HG03139 (cell line): ENCODE data around the gene HAGHL.
"Not testable (repeated sequence)": the region's sequence is repeated elsewhere in the genome, so short reads cannot be mapped to it uniquely, and the experiment has no call there.

Experiments
- ATAC-seq: cut with Tn5 transposase; IDR thresholded peaks from one replicate; pipeline ENCODE4 v1.9.1; 2021; ENCODE audit not compliant: unreplicated experiment

The HAGHL gene

DNA sequence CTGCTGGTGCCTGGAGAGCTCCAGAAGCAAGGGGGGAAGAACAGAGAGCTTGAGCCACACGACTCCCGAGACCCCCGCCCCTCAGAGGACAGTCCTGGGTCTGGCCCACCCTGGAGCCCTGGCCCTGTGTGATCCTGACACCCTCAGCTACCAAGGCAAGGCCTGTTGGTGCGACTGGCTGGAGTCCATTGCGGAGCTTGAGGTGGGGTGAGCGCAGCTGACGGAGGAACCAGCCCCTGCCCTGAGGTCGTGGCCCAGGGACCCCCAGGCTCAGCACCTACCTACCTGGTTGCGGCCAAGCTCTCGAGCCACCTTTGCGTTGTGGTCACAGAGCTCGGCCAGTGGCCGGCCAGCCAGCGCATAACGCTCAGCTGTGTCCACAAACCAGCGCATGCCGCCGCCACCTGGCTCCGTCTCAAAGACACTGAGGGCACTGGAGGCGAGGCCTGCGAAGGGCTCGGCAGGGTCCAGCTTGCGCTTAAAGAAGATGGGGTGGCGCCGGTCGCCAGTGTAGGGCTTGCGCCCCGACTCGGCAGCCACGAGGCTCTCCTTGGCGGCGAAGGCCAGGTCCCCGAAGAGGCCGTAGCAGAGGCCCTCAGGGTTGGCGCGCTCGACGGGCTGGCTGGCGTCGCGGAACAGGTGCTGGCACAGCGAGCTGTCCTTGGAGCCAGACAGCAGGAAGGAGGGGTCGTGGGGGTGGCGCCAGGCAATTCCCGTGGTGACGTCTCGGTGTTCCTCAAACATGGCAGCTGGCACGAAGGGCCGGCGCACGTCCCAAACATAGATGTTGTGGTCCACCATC is 40.2 kb upstream of the HAGHL start:
- no peak for ATAC-seq

DNA sequence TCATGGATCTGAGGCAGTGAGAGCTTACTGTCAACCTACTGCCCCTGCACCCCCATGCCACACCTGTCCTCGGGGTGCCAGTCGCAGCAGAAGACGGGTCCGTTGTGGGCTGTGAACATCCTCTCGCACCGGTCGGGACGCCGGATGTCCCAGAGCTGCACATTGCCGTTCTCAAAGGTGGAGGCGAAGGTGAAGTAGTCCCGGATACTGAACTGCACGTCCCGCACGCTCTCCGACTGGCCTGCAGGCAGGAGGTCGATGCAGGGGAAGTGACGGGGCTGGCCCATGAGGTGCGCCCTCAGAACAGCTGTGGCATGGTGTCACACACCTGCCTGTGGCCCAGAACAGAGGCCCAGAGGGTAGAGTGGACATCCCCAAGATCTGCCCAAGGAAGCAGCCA is 39.4 kb upstream of the HAGHL start:
- no peak for ATAC-seq

DNA sequence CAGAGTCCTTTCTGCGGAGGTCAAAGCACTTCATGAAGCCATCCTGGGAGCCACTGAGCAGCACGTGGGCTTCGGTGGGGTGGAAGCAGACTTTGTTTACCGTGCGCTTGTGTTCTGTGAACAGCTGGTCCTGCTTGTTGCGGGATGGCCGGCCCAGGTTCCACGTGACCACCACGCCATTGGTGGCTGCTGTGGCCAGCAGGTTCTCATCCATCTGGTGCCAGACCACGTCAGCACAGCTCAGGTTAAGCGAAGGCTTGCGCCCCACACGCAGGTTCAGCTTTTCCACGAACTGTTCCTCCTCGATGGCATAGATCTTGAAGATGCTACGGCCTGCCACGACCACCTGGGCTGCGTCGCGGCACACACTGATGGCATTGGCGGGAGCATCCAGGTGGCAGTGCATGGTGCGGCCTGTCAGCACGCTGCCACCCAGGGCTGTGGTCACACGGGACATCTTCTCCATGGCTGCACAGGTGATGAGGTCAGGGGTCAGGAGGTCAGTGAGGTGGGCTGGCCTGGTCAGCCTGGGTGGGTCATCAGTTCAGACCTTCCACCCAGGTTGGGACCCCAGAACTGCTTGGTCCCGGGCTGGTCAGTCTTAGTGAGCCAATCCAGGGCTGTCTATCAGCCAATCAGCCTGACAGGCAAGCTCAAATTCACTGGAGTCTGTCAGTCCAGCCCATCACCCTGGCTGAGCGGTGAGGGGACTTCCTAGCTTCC is 37.6 kb upstream of the HAGHL start:
- ATAC-seq, result no peak

DNA sequence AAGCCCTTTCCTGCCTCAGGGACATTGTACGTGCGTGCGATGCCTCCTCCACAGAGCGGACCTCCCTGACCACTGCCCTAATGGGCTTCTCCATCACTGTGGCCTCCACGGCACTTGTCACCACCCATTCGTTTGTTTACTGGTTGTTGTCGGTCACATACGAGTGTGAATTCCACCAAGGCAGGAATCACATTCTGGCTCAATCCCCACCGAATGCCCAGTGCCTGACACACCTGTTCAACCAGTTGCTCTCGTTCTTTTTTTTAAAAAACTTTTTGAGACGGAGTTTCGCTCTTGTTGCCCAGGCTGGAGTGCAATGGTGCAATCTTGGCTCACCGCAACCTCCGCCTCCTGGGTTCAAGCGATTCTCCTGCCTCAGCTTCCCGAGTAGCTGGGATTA is 35.7 kb upstream of the HAGHL start:
- ATAC-seq, result not testable (repeated sequence)

DNA sequence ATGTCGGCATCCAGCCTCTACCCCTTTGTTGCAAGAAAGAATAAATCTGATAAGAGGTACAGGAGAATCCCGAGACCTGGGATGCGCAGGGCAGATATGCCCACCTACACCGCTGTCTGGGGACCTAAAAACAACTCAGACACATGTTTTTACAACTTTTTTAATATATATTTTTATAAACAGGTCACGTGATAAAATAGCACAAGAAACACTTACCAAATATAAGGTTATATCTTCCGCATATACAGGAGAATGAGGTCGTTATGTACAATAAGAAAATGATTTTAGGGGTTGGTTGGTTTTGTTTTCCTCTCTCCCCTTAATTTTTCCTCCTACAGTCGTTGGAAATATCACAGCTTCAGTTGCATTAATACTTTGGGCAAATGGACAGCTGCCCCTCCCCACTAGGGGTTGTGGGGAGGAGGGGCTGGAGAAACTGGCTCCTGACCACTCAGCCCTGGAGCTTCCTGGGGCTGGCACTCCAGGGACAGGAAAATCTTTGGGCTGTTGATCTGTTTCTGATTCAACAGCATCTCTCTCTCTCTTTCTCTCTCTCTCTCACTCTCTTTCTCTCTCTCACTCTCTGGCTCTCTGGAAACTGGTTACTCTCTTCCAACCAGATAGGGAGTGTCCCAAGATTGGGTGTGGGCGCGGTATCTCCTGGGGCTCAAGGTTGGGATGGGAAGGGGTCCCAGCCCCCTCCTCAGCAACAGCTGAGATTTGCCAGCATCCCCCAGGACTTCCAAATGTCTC is 34.4 kb upstream of the HAGHL start:
- no peak for ATAC-seq

DNA sequence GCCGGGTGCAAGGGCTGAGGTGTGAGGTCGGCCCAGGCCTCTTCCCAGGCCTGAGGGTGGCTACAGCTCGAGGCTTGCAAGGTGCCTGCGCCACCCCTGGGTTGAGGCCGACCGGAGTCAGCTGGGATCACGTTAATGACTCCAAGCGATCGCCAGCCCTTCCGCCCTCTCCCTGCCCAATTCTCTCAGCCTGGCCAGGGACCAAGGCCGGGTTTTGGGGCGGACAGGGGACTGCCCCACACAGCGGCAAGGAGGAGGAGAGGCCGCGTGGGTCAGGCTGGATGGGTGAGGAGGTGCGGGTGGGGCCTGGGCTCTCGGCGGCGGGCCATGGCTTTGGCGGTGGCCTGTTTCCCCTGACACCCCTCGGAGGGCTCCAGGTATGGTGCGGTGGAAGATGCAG is 33.5 kb upstream of the HAGHL start:
- no peak for ATAC-seq

DNA sequence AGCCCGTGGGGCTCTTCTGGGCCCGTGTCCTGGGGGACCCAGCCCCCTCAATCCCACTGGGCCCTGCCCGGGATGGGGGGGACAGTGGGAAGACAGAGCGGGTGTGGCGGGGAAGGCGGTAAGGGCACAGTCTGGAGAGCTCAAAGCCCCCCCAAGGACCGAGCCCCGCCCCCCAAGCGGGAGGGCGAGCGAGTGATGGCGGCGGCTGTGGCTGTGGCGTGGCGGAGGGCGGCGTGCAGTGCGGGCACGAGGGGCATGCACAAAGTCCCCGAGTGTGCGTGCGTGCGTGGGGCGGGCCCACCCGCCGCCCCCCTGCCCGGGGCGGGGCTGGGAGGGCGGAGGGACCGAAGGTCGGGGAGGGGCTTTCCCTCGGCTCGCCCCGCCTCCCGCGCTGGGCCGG is 33.1 kb upstream of the HAGHL start:
- no peak for ATAC-seq

DNA sequence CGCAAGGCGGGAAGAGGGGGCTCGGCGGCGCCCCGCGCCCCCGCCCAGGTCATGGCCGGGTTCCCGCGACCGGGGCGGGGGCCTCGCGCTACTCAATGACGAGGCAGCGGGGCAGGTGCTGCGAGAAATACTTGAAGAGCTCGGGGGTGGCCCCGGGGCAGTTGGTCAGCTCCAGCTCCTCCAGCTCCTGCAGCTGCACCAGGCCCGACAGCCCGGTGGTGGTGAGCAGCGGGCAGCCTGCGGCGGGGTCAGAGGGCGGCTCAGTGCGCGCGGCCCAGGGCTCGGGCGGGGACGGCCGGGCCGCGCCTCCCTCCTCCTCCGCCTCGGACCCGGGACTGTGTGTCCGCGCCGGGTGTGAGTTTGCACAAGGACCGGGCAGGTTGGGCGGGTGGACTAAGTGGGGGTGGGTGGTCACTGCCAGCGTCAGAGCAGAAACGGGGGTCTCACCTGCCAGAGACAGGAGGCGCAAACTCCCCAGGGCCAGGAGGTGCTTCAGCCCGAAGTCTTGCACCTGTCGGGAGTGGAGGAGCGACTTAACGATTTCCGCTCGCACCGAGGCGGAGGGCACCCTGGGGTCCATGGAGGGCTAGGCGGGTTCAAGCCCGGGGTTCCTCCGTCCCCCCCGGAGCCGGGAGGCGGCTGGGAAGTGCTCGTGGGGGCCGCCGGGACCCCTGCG is 32.6 kb upstream of the HAGHL start:
- ATAC-seq, result no peak

DNA sequence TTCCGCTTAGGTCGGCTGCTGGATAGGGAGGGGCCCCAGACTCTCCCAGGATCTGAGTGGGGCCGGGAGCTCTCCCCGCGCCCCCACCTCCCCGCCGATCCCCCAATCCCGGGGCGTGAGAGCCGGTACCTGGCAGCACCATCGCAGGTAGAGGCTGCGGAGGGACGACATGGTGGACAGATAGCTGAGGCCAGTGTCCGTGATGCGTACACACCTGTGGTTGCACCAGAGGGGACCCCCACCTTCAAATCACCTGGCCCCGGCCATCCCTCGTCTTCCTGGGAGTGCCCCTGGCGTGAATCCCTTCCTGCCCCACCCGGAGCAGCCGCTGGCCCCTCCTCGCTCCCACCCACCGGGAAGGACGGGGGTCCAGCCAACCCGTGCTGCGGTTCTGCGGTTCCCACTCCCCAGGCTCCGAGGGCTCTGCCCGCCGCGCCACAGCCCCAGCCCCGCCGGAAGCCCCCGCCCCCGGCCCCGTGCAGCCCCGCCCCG is 32.0 kb upstream of the HAGHL start:
- ATAC-seq, result no peak

DNA sequence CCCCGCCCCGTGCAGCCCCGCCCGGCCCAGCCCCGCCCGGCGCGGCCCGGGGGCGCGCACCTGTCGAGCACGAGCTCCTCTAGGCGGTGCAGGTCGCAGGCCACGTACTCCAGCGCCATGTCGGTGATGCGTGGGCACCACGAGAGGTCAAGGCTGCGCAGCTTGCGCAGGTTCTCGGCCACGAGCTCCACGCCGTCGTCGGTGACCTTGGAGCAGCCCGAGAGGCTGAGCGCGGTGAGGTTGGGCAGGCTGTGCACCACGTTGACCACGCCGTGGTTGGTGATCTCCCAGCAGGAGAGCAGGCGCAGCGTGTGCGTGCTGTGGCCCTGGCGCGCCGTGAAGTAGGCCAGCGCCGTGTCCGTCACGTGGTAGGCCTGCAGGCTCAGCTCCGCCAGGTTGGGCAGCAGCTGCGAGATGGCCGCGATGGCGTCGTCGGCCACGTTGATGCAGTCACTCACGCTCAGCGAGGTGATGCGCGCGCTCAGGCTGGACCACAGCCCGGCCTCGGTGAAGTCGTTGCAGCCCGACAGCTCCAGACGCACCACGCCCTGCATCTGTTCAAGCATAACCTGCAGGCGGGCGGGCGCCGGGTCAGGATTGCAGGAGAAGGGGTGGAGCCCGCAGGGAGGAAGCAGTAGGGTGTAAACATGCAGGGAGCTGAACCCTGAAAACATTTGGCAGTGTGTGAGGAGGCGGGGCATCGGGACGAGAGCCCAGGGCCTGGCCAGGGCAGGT is 31.4 kb upstream of the HAGHL start:
- ATAC-seq, result no peak

DNA sequence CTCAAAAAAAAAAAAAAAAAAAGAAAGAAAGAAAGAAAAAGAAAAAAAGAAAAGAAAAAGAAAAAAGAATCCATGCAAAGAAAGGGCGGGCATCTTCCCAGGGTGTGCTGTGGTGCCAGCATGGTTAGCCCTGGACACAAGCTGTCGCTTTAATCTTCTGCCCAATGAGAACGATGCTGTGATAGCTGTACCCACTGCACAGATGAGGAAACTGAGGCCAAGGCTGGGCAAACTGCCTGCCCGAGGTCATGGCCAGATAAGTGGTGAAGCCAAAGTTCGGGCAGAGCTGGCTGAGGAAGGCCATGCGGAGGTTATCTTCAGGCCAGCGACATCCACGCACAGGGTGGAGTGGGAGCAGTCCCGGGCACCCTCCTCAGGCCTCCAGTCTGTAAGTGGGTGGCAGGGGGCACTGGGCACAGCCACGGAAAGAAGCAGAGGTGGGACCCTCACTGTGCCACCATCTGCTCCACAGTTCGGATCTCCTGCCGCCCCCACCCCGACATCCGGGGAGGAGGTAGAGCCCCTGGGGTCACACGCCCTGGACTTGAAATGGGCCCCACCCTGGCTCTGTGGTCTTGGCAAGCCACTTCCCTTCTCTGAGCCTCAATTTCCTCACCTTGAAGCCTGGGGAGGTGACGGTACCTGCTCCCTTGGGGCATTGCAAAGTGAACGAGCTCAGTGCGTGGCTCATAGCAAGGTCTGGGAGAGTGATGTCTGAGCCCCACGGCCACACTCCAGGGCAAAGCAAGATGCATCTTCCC is 27.8 kb upstream of the HAGHL start:
- no peak for ATAC-seq

DNA sequence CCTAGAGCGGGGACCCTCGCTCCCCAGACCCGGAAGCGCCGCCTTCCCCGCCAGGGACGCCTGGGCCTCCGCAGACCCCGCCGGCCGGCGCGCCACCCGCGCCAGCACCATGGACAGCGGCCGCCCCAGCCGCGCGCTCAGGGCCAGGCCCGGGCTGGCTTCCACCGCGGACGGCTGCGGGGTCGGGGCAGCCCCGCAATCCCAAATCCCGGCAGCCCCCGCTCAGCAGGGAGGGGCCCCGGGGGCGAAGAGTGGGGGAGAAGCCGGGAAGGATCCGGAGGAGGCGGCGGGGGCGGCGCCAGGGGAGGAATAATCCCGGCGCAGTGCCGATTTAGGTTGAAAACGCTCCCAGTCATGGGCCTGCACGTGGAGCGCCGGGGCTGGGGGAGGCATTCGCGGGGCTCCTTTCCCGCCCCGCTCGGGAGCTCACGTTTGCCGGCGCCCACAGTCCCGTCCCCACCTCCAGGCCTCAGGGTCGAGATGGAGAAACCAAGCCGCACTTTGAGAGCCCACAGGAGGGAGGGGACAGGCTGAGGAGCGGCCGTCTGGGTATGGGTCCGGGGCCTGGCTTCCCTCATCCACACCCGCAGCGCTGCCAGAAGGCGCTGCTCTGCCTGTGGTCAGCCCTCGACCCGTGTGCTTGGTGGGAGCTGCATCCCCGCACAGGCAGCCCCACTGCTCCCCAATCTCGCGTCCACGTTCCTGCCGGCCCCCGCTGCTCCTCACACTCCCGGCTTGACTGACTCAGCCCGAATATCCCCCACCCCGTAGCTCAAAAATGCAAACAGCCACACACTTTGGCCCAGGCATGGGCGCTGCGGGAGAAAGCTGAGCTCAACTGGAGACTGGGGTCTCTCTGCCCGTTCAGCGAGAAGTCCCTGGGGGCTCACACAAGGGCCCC is 26.0 kb upstream of the HAGHL start:
- ATAC-seq, result no peak

DNA sequence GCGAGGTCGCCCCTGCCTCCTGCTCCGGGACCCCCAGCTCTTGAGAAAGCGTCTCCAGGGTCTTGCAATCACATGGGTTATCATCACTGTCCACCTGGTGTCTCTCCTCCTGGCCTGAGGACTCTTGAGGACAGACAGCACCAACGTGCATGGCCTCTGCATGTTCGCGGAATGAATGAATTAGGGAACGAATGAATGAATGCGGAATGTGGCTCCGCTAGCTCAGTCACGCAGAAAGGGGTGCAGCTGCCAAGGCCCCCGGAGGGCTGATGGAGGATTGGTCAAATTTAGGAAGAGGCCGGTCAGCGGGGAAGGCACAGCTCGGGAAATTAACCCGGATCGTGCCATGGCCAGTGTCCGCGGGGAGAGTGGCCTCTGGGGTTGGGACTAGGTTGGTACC is 24.6 kb upstream of the HAGHL start:
- ATAC-seq, result no peak

DNA sequence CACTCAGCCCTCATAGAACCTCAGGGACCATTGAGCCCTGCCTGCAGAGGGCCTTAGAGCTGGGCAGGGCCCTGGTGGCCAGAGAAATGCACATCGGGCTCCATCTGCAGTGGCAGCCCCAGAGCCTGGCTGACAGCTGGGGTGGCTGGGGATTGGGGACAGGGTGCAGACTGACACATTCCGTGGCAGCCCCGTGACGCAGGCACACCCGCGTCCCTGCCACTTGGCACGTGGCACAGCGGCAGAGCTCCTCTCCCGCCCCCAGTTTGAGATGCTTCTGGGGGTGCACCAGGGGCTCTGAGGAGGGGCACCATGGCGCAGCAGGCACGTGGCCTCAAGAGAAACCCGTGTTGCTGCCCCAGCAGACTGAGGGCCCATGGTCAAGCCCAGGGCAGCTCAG is 23.5 kb upstream of the HAGHL start:
- no peak for ATAC-seq

DNA sequence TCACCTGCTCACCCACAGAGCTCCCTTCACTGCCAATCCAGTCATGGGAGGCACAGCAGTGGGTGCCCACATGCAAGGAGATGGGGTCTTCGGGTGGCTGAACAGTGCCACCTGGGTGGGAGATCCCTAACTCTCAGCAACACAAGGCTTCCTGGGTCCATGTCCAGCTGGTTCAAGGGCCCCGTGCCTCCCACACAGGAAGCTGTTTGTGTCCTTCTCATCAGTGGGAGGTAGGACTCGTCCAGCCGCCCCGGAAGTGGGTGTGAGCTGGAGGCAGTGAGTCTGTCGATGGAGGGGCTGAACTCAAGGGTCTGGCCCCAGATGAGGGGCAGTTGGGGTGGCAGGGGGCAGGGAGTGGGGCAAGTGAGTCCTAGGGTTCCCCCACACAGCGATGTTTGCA is 22.9 kb upstream of the HAGHL start:
- no peak for ATAC-seq

DNA sequence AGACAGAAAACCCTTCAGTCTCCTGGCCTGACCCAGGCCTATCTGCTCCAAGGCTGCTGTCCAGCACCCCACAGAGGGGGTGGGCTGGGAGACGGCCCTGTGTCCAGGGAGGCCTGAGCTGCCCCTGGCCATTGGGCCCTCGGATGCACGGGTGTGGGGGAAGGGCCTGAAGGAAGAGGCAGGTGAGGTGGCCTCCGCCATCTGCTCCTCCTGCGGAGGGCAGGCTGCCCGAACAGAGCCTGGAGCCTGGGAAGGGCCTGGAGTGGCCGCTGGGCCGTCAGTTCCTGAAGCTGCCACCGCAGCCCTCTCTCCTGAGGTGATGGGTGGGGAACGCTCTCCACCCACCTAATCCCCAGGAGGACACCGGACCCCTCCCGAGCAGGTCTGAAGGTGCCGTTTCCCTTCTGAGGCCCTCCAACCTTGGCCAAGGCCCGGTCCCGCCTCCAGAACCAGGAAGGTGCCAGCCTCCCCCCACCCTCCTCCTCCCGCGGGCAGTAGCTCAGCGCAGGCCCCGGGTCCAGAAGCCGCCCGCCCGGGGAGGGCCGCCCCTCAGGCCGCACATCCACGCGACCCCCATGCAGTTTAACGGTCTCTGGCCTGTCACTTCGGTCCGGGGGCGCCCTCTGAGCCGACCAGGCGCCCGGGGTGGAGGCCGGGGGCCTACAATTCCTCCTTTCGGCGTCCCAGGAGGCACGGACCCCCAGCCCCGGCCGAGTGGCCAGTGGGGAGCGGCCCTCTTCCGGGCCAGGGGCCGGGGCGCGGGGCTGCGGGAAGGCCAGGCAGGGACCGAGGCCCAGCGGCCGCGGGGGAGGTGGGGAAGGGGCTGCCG is 22.1 kb upstream of the HAGHL start:
- ATAC-seq, result no peak

DNA sequence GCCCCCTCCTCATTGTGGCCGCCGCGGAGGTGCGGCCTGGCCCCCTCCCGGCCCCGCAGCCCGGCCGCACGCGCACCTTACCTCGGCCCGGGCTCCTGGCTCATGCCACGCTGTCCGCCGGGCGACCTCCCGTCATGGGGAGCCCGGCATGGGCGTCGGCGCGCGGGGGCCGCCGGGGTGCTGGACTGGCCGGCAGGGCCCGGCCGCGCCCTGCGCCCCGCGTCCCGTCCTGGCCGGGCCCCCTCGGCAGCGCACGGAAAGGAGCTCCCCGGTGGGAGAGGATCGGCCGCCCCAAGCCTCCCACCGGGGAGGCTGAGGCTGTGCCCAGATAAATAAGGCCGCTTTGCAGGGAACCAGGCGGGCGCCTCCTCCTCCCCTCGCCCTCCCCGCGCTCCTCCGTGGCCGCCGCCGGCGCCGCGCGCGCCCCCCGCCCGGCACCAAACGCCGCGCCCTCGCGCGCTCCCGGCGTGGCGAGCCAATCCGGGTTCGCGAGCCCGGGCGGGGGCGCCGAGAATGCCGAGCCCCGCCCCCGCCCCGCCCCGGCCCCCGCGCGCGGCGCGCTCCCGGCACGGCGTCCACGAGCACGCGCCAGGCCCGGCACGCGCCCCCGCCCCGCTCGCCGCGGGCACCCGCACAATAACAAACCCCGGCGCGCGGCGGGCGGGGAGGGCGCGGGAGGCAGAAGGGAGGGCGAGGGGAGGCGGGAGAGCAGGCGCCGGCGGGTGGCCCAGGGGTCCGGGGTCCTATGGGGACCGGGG is 21.3 kb upstream of the HAGHL start, which contains the start of gene FBXL16:
Gene FBXL16, minus strand, starts transcription at position 371 of the 758 bp plus-strand sequence. CDS start 8,396 bp downstream, outside the sequence.
- ATAC-seq, result no peak
